Measurements from ENCODE around the gene NUP160. TPM values are rescaled to one million over a fixed set of nuclear protein-coding genes. Genes with fewer than 3 reads are reported as not detected.
"Not testable (repeated sequence)": the region's sequence is repeated elsewhere in the genome, so short reads cannot be mapped to it uniquely, and the experiment has no call there.

The NUP160 gene, protein sequence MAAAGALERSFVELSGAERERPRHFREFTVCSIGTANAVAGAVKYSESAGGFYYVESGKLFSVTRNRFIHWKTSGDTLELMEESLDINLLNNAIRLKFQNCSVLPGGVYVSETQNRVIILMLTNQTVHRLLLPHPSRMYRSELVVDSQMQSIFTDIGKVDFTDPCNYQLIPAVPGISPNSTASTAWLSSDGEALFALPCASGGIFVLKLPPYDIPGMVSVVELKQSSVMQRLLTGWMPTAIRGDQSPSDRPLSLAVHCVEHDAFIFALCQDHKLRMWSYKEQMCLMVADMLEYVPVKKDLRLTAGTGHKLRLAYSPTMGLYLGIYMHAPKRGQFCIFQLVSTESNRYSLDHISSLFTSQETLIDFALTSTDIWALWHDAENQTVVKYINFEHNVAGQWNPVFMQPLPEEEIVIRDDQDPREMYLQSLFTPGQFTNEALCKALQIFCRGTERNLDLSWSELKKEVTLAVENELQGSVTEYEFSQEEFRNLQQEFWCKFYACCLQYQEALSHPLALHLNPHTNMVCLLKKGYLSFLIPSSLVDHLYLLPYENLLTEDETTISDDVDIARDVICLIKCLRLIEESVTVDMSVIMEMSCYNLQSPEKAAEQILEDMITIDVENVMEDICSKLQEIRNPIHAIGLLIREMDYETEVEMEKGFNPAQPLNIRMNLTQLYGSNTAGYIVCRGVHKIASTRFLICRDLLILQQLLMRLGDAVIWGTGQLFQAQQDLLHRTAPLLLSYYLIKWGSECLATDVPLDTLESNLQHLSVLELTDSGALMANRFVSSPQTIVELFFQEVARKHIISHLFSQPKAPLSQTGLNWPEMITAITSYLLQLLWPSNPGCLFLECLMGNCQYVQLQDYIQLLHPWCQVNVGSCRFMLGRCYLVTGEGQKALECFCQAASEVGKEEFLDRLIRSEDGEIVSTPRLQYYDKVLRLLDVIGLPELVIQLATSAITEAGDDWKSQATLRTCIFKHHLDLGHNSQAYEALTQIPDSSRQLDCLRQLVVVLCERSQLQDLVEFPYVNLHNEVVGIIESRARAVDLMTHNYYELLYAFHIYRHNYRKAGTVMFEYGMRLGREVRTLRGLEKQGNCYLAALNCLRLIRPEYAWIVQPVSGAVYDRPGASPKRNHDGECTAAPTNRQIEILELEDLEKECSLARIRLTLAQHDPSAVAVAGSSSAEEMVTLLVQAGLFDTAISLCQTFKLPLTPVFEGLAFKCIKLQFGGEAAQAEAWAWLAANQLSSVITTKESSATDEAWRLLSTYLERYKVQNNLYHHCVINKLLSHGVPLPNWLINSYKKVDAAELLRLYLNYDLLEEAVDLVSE (N-terminal part only)
- 32.9 and 33.1 TPM in 2 replicates for total RNA-seq (2014; rRNA removed; shearing (Covaris generic))

DNA sequence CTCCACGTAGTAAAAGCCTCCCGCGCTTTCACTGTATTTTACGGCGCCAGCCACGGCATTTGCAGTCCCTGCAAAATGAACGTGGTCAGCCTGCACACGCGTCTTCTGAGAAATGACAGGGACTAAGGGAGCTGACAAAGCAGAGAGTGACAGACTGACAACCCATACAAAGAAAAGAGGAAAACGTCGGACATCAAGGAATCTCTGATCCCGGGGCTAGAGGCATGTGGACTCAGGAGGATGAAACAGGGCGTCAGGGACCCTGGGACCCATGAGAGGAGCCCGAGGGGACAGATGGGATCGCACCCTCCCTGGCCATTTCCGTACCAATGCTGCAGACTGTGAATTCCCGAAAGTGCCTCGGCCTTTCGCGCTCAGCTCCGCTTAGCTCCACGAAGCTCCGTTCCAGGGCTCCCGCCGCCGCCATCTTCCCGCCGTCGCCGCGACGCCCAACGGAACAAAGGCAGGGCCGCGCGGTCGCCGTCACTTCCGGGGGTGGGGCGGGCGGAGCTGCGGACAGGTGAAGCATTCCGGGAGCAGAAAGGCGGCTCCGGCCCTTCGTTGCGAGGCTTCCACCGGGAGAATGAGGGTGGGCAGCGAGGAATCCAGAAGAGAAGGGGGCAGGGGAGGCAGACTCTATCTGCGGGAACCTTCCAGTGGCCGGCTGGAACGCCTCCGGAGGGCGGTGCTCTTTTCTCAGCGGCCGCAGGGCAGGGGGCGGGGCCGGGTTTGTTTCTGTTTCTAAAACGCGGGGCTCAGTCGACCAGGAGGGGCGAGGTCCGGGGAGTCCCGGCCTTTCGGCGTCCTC, at the start of gene NUP160:
Gene NUP160, minus strand, starts transcription at position 459 of the 808 bp plus-strand sequence. Its CDS starts 32 bp downstream, at position 427.
- peak; percentile 53 for DNase-seq (ENCODE audit: low spot score)

DNA sequence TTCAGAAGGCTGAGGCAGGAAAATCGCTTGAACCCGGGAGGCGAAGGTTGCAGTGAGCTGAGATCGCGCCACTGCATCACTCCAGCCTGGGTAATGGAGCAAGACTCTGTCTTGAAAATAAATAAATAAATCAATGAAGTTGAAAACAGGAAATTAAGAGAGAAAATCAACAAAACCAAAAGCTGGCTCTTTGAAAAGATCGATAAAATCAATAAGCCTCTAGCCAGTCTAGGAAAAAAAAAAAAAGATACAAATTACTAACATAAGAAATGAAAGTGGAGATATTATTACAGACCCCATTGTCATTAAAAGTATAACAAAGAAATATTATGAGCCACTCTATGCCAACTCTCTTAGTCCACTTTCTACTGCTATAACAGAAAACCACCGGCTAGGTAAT, 48.0 kb upstream of the NUP160 start:
- DNase-seq (ENCODE audit: low spot score), result no peak

DNA sequence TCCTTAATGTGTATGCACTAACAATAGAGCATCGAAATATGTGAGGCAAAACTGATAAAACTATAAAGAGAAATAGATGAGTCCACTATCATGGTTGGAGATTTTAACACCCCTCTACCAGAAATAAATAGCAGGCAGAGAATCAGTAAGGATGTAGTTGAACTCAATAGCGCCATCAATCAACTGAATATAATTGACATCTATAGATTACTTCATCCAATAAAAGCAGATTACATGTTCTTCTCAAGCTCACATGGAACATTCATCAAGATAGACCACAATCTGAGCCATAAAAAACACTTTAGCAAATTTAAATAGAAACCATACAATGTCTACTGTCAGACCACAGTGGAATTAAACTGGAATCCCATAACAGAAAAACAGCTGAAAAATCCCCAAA, 46.9 kb upstream of the NUP160 start:
- DNase-seq (ENCODE audit: low spot score), result no peak

DNA sequence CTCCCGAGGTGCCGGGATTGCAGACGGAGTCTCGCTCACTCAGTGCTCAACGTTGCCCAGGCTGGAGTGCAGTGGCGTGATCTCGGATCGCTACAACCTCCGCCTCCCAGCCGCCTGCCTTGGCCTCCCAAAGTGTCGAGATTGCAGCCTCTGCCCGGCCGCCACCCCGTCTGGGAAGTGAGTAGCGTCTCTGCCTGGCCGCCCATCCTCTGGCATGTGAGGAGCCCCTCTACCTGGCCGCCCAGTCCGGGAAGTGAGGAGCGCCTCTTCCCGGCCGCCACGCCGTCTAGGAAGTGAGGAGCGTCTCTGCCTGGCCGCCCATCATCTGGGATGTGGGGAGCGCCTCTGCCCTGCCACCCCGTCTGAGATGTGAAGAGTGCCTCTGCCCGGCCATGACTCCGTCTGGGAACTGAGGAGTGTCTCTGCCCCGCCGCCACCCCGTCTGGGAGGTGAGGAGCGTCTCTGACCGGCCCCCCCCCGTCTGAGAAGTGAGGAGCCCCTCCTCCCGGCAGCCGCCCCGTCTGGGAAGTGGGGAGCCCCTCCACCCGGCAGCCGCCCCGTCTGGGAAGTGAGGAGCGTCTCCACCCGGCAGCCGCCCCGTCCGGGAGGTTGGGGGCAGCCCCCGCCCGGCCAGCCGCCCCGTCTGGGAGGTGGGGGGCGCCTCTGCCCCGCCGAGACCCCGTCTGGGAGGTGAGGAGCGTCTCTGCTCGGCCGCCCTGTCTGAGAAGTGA, 44.6 kb upstream of the NUP160 start:
- not testable (repeated sequence) for DNase-seq (ENCODE audit: low spot score)

DNA sequence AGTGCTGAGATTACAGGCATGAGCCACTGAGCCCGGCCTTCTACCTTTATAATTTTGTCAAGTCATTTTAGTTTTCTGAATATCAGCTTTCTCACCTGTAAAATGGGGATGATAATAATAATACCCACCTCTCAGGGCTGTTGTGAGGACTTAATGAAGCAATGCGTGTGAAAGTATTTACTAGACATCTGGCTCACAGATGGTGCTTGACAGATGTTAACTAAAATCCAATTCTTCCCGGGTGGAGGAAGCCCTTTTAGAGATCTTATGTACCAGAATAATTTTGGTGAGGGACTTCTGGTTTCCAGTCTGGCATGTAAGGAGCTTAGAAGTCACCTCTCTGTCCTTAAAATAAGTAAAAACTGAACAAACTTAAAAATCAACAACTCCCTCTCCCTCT, 43.7 kb upstream of the NUP160 start:
- DNase-seq (ENCODE audit: low spot score), result no peak

DNA sequence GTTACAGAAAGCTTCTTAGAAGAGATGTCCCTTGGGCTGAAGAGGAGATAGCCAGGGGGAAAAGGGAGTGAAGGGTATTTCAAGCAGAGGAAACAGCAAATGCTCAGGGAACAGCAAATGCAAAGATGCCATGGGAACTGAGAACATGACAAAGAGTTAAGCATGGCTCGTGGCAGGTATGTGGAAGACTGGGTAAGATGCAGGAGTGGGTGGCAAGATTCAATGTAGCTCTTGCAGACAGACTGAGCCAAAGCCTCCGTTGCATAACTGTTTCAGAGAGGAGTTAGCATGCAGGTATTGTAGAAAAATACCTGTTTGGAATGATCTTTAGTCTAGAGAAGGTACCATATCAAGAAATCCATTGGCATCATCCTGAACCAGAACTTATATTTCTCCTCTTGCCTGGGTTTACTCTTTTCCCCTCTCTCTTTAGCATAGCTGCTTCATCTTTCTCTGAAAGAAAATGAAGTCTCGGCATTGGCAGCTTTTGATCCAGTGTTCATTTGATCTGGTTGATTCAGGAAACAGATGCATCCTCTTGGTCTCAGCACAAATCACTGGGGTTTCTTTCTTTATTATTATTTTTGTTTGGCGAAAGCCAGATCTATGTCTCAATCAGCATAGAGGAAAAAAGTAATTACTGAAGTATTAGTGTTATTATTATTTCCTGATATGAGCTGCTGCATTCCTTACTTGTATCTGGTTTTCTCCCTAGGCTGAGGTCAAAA, 41.7 kb upstream of the NUP160 start:
- DNase-seq (ENCODE audit: low spot score), result no peak

DNA sequence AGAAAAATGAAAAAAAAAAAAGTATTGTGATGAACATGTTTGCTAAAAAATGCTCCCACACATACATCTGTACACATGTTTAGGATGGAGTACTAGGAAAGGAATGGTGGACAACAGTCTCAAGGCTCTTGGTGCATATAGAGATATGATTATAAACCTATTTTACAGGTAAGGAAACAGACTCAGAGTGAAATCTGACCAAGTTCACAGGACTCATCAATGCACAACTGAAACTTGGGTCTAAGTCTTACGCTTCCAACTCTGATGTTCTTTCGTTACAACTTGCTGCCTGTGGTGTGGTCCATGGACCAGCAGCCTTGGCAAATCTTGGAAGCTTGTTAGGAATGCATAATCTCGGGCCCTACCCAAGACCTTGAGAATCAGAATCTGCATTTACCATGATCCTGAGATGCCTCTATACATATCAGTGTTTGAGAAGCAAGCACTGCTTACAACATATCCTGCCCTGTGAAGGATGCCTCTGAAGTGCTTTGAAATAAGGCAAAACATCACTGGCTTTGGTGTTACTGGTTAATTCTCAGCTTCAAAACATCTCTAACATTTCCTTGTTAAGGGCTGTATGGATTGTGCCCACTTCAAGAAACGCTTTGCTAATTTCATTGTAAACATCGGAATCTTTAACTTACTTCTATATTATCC, 39.9 kb upstream of the NUP160 start:
- DNase-seq (ENCODE audit: low spot score), result no peak

DNA sequence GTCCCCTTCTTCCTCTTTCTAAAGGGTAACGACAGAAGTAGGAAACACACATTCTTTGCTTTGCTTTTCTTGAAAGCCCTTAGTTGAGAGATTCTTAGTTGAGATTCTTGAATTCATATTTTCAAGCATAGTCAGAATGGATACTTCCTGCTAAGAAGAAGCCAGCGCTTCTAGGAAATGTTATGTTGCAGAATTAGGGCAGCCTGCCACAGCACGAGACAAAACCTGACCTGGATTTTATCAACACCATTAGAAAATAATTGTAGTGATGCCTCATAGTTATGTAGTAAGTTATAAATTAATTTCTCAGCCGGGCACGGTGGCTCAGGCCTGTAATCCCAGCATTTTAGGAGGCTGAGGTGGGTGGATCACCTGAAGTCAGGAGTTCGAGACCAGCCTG, 37.9 kb upstream of the NUP160 start:
- no peak for DNase-seq (ENCODE audit: low spot score)

DNA sequence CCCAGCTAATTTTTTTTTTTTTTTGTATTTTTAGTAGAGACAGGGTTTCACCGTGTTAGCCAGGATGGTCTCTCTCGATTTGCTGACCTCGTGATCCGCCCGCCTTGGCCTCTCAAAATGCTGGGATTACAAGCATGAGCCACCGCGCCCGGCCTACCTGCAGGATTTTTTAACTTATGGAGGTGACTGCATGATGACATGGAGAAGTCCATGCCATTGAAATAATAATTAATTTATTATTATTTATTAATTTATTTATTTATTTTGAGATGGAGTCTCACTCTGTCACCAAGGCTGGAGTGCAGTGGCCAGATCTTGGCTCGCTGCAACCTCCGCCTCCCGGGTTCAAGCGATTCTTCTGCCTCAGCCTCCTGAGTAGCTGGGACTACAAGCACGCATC, 34.3 kb upstream of the NUP160 start:
- DNase-seq (ENCODE audit: low spot score), result not testable (repeated sequence)

DNA sequence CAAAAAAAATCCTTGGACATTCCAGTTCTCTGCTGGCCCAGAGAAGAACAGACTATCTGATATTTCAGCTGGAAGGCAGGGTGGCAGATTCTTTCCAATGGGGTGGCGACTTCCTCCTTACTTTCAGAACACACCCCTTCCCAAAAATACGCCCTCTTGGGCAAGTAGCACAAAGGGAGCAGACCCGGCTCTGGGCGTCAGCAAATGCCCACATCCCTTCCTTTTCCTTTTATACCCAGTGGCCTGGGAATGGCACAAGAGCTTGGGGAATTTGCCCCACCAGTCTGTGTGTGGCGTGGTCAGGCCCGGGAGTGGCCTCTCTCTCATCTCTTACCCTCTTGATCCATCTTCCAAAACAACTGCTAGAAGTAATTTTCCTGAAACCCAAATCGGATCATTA, 33.0 kb upstream of the NUP160 start:
- no peak for DNase-seq (ENCODE audit: low spot score)

DNA sequence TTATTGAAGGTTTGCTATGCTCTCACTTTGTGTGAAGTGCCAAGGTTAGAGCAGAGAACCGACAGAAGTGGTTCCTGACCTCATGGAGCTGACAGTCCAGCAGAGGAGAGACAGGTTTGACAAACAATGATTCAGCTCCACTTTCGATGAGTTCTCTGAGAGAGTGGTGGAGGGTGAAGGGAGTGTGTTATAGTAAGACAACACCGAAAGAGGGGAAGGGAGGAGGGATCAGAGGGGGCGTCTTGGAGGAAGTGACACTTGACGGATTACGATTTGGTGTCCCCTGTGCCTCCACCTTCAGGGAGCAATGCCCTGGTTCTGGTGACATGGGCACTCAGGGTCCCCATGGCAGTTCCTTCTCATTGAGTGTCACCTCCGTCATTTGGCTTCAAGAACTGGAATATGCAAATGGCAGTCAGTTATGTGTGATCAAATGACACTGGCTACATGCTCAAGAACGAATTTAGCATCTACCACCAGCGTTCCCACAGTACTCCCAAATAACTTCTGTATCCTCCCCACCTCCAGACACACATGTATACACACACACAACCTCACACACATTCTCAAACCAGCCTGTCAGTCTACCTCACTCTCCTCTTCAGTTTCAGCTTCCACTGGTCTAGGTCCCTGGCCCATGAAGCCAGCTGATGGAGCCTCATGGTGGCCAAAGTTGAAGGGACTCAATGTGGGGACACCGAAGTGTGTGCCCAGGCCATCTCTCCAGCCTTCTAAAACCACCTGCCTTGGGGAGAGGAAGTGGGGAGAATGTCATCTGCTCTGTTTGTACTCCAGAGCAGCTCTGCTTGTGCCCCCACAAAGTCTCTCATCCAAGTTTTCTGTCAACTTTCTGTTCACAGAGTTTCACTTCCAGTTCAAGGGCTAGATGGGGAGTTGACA, 31.4 kb upstream of the NUP160 start:
- DNase-seq (ENCODE audit: low spot score), result no peak

DNA sequence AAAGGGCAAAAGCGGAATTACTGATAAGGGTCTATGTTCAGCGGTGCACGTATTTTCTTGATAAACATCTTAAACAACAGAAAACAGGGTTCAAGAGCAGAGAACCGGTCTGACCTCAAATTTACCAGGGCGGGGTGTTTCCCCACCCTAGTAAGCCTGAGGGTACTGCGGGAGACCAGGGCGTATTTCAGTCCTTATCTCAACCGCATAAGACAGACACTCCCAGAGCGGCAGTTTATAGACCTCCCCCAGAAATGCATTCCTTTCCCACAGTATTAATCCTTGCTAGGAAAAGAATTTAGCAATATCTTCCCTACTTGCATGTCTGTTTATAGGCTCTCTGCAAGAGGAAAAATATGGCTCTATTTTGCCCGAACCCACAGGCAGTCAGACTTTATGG, 27.7 kb upstream of the NUP160 start:
- DNase-seq (ENCODE audit: low spot score), result not testable (repeated sequence)

DNA sequence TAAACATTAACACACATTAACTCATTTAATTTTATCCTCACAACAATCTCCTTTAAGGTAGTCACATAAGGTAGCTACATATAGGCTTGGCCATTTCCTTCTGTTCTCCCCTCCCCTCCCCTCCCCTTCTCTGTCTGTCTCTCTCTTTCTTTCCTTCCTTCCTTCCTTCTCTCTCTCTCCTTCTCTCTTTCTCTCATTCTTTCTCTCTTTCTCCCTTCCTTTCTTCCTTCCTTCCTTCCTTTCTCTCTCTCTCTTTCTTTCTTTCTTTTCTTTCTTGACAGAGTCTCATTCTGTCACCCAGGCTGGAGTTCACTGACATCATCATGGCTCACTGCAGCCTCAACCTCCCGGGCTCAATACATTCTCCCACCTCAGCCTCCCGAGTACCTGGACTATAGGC, 22.3 kb upstream of the NUP160 start:
- no peak for DNase-seq (ENCODE audit: low spot score)

DNA sequence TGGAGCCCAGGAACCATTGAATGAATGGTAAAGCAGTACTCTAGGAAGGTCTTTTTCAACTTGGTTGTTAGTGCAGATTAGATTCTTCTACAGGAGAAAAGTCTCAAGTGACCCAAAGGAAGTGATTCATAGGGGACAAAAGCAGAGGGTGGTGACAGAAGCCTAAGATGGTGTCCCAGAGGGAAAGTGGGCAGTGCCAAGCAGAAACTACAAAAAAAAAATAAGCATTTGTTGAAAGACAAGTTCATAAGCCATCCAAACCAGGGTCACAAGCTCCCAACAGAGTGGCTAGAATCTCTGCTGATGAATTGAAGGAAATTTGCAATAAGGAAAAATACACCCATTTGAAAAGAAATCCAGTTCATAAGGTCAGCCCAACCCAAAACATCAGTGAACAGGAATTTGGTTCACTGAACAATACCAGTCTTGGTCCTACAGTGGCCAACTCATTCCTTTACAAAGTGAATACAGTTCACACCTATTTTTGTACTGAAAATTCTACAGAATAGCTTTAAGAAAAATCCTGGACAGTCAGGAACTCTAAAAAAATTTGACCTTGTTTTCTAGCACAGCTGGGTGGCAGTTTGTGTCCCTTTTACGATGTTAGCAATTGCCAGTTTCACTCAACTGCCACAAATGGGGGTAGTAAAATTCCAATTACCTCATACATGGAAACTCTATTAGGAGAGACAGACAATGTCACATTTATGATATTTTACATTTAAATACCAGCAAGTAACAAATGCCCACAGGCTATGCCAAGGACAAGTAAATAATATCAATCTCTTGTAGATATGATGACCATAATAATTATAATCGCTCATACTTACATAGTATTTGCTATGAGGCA, 21.6 kb upstream of the NUP160 start:
- DNase-seq (ENCODE audit: low spot score), result no peak

DNA sequence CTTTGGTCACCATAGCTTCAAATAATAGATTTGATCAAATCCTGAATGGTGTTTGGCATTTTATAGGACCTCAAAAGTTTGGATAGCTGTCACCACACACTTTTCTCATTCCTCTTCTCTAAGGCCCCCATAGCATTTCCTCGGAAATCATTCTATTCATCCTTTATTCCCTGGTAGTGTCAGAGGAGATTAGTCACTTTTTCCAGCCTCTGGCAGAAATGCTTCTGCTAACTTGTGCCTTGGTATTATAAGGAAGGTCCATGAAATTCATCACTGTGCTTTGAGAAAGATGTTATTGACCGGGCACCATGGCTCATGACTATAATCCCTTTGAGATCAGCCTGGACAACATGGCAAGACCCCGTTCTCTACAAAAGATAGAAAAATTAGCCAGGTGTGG, 19.7 kb upstream of the NUP160 start:
- DNase-seq (ENCODE audit: low spot score), result no peak

DNA sequence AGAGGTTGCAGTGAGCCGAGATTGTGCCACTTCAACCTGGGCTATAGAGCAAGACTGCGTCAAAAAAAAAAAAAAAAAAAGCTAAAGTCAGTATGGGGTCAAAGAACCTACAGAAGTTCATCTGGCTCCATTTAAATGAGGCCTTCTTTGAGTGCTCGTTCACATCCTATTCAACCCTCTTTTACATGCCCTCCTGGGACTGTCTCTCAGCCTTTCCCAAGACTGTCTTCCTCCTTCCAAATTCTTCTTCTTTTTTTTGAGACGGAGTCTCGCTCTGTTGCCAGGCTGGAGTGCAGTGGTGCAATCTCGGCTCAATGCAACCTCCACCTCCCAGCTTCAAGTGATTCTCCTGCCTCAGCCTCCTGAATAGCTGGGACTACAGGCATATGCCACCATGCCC, 18.7 kb upstream of the NUP160 start:
- not testable (repeated sequence) for DNase-seq (ENCODE audit: low spot score)

DNA sequence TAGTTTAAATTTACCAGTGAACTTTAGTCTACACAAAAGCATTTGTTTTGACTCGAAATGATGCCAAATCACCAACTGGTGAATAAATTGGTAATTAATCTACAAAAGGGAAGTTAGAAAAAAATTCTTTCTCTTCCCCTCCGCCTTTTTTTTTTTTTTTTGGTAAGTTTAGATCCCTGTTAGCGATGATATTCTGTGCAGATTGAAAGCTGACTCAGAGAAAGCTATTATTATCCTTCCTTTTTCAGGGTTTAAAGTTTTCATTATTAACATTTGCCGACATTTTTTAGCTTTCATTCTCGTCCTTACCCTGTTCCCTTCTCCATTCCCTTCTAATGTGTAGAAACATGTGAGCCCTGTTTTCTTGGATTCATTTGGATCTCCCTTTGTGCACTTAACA, 16.8 kb upstream of the NUP160 start:
- DNase-seq (ENCODE audit: low spot score), result no peak
